ENCODE data around the gene PRKCH.

Gene PRKCH

DNA sequence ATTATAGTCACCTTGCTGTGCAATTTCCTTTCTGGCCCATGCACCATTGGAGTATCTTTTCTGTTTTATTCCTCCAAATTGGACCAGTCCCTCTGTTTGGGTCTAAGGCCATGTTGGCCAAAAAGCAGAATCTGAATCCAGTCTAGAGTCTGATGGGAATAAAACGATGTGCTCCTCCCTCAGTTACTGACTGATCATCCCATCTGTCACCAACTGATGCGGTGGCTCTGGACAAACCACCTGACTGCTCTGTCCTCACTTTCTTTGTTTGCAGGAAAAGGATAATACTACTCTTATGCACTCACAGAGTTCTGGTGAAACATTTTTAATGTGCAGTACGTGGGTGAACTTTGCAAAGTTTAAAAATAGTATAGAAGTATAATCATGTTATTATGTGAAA, 253.7 kb downstream of the PRKCH start:
- no peak for DNase-seq

DNA sequence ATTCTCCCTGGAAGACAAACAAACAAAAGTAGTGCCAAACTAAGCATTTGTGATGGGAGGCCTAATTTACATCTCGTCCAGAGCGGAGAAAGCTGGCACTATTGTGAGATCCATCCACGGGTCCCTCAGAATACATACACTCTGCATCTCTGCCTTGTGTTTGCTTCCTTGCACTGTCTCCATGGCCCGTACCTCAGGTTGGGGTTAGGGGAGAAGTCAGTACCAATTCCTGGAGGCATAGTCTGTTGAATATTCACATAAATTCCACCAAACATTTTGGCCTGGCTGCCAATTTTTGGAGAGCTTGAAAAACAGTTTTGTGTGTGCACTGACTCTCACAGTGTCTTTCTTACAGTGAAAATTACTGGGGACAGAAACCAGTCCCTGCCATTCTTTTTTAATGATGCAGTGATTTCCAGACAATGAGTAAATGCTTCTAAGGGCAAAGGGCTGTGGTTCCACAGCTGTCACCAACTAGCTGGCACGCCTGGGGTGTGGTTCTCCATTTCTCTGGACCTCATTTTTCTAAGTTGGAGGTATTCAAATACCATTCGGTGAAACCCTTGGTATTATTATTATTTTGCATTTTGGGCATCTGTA, 254.3 kb downstream of the PRKCH start:
- no peak for DNase-seq

GRCh38 chr14:61577506-61577931, 256.1 kb downstream of the PRKCH start:
- DNase-seq, result no peak

- DNase-seq, result no peak
Observed at GRCh38 chr14:61578745-61579144, 257.4 kb downstream of the PRKCH start.

DNA sequence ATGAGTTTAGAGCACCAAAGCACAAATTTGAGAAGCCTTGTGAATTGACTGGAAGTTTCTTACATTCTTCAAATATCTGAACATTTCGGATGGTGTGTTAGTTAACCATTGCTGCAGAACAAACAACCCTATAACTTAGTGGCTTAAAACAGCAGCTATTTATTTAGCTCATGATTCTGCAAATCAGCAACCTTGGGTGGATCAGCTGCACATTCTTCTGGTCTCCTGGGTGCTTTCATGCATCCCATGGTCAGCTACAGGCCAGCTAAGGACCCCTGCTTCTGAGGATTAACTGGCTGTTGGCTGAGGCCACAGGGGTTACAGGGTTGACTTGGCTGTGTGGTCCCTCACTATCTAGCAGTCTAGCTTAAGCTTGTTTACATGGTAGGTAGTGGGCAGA, 260.0 kb downstream of the PRKCH start:
- DNase-seq, result no peak

GRCh38 chr14:61581955-61582615, 260.7 kb downstream of the PRKCH start:
- DNase-seq, result no peak

- DNase-seq, result no peak
Observed at GRCh38 chr14:61582815-61583214, 261.4 kb downstream of the PRKCH start.

DNA sequence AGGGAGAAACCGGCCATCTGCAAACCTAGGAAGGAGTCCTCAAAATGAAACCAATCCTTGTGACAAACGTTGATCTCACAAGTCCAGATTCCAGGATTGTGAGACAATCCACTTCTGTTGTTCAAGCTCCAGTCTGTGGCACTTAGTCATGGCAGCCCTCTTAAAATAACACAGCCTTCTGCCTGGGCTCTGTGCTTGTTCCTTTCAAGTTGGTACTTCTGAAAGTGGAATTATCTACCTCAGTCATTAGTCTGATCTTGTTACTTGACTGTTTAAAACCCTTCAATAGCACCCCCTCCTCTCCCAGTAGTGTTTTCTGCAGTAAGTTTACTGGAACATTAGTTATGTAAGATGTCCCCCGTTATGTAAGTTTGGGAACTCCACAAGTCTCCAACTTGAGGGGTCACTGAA, 263.0 kb downstream of the PRKCH start:
- no peak for DNase-seq

- no peak for DNase-seq
Observed at GRCh38 chr14:61585598-61586543, 264.5 kb downstream of the PRKCH start.

GRCh38 chr14:61586544-61587055, 265.2 kb downstream of the PRKCH start:
- no peak for DNase-seq

DNA sequence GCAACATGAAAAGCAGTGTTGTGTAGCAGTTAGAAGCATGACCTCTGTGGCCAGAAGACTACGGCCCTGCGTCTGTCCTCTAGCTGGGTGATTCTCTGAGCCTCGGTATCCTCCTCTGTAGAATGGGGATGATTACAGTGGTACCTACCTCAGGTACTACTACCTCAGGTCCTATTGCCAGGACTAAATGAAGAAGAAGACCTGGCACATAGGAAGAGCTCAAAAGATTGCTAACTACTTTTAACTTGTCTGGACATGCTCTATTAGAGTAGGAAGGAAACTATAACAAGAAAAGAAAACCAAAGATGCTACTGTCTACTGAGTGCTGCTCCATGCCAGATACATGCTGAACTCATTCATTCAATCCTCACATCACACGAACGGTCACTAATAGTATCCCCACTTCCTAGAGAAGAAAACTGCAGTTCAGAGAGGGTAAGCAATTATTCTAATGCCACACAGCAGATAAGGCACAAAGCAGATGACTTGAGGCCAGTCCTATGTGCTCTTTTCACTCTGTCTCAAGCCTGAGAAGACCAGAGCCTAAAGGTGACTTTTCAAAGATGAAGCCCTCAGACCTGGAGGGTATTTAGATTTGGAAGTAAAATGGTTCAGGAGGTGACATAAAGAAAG, 265.8 kb downstream of the PRKCH start:
- no peak for DNase-seq

DNA sequence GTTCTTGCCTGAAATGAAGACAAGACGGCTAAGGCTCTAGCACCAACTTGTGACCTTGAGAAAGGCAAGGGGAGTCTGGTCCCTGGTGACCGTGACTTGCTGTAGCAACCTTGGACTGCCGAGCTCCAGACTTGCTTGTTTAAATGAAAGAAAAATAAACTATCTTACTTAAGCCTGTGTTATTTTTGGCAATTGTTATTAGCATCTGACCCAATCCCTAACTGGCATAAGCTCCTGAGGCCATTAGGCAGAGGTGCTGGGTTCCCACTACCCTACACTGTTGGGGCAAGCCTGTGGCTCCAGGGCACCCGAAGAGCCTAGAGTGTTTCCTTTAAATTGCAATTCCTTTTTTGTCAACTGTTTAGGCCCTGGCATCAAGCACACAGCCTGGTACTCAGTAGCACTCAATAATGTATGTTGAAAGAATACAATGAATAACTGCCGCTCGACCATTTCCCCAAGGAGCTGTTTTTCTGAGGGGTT, 267.1 kb downstream of the PRKCH start:
- DNase-seq, result no peak

- no peak for DNase-seq
Observed at GRCh38 chr14:61589691-61590581, 268.6 kb downstream of the PRKCH start.

DNA sequence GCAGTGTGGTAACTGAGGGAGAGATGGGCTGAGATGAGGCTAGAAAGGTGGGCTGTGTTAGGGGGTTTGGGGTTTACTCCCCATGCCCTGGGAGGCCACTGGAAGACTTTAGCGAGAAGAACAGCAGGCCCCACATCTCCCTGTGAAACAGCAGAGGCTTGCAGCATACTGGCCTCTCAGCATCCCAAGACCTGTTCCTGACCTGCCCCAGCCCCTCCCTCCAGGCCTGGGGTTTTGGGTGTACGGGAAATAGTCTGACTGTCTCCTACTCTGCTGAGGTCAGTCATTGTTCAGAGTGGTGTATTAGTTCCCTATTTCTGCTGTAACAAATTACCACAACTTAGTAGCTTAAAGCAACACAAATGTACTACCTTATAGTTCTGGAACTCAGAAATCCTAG, 270.5 kb downstream of the PRKCH start:
- no peak for DNase-seq

- DNase-seq, result no peak
Observed at GRCh38 chr14:61593330-61593729, 272.0 kb downstream of the PRKCH start.

DNA sequence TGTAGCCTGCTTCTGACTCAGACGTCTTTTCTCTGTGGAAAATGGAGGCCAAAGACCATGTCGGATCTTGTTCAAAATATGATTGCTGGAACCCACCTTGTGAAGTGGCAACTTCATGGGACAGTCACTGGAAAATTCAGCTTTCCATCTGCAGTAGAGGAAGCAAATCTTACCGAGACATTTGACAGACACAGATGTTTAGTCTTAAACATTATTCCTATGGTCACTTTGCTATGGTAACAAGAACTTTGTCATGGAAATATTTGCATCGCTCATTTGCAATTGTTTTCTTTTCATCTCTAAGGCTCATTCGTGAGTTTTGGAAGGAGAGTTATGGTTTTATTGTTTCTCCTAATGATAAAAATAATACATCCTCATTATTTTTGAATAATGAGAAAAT, 275.6 kb downstream of the PRKCH start:
- DNase-seq, result no peak

DNA sequence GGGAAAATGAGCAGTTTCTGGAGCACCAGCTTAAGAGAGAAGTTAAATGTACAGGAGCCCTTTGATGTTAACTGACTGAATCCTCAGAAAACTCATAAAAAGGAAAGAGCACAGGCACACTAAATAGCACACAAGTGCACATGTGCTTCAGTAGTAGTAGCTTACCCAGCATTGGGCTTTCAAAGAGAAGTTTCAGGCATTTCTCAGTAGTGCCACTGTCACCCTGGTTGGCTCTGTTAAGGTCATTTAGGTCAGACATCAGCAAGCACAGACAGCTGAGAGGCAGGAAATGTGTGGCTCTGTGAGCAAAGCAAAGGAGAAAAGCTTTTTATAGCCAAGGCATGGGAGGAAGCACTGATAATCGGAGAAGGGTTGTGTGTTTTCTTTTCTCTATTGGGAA, 277.6 kb downstream of the PRKCH start:
- DNase-seq, result no peak

DNA sequence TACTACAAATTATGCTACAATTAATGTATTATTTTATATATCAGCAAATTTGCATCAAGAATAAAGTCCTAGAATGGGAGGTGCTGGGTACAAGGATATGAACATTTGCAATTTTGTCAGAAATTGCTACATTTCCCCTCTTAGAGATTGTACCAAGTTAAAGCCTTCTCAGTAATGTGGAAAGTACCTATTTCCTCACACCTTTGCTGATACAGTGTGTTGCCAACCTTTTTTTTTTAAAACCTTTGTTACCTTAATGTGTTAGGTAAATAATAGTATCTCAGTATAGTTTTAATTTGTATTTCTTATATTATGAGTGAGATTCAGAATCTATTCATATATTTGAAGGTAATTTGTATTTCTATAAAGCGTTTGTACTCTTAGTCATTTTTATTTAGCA, 278.6 kb downstream of the PRKCH start:
- no peak for DNase-seq

Measured in stimulated activated CD4-positive, alpha-beta T cell treated with anti-CD3 and anti-CD28 coated beads, Interleukin-15, amount 100 ng/mL, for 24 hours (primary cell).